ENCODE data around the gene NLRX1.

GRCh38 chr11:119229741-119230140 lies 61.2 kb downstream of the NLRX1 start:
- TF ChIP-seq CTCF (IDR thresholded peaks at IDR 0.05) (no peak), POLR2A (IDR thresholded peaks at IDR 0.05) (no peak)

Data from body of pancreas (tissue), 4 donors.